GM18907 (cell line): ENCODE results near the gene CDC42EP1.
A peak's percentile ranks its signal among the peaks of the same experiment; 100 is the strongest.
"Not testable (repeated sequence)": the region's sequence is repeated elsewhere in the genome, so short reads cannot be mapped to it uniquely, and the experiment has no call there.

Experiments
- ATAC-seq: cut with Tn5 transposase; IDR thresholded peaks from one replicate; pipeline ENCODE4 v1.9.1; 2021; ENCODE audit warnings: mild to moderate bottlenecking, moderate library complexity; ENCODE audit not compliant: unreplicated experiment

The CDC42EP1 gene

GRCh38 chr22:37533995-37534394, 26.3 kb upstream of the CDC42EP1 start:
- ATAC-seq, result no peak

- ATAC-seq, result no peak
These were observed 25.8 kb upstream of the CDC42EP1 start for GRCh38 chr22:37534445-37534844.

GRCh38 chr22:37535159-37535558, 25.1 kb upstream of the CDC42EP1 start:
- no peak for ATAC-seq

DNA sequence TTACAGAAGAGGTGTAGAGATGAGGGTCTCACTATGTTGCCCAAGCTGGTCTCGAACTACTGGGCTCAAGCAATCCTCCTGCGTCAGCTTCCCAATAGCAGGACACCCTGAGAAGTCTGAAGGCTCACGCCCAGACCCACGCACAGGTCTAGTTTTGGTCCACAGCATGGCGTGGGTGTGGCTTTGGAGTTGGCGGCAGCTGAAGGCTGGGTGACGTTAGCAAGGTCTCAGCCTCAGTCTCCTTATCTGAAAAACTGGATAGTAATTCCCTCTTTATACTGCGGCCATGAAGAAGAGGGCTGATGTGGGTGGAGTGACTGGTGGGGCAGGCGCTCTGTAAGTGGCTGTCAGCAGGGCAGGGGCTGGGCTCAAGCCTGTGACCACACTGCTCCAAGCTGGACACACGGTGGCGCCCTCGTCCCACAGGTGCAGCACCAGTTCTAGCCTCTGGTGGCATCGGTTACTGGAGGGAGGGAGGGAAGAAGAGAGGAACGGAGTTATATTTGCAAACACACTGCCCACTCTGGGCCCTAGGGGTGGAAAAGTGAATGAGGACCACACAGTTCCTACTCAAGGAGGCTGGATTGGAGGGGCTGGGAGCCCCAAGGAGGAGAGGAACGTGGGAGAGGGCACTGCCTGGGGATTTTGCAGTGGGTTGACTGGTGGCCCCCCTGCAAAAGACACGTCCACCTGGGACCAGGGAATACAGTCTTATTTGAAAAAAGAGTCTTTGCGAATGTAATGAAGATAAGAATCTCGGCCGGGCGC, 21.5 kb upstream of the CDC42EP1 start:
- ATAC-seq, result peak; percentile 84

DNA sequence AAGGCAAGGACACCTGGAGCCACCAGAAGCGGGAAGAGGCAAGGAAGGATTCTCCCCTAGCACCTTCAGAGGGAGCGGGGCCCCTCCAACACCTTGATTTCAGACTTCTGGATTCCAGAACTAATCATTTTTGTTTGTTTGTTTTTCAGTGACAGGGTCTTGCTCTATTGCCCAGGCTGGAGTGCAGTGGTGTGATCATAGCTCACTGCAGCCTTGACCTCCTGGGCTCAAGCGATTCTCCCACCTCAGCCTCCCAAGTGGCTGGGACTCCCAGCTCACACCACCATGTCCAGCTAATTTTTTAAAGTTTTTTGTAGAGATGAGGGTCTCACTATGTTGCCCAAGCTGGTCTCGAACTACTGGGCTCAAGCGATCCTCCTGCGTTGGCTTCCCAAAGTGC, 20.5 kb upstream of the CDC42EP1 start:
- ATAC-seq, result not testable (repeated sequence)

DNA sequence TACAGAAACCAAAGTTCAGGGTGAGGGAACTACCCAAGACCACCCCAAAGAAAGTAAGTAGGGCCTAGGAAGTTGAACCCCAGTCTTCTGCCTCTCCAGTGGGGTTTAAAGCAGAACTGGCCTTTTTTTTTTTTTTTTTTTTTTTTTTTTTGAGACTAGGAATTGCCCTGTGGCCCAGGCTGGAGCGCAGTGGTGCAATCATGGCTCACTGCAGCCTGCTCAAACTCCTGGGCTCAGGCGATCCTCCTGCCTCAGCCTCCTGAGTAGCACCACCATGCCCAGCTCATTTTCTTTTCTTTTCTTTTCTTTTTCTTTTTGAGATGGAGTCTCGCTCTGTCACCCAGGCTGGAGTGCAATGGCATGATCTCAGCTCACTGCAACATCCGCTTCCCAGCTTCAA, 17.9 kb upstream of the CDC42EP1 start:
- not testable (repeated sequence) for ATAC-seq

DNA sequence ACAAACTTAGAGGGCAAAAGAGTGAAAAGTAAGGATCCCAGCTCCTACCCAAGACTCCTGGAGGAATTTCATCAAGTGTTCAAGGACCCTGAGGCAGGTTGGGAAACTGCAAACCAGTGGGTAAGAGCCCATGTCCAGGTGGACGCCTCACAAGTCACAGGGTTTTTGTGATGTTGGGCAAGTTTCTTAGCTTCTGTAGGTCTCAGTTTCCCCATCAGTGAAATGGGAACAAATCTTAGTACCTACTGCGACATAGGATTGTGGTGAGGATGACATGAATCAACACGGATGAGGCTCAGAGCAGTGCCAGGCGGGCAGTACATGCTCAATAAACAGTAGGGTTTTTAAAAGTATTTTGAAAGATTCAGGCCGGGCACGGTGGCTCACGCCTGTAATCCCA, 17.3 kb upstream of the CDC42EP1 start:
- ATAC-seq, result no peak

DNA sequence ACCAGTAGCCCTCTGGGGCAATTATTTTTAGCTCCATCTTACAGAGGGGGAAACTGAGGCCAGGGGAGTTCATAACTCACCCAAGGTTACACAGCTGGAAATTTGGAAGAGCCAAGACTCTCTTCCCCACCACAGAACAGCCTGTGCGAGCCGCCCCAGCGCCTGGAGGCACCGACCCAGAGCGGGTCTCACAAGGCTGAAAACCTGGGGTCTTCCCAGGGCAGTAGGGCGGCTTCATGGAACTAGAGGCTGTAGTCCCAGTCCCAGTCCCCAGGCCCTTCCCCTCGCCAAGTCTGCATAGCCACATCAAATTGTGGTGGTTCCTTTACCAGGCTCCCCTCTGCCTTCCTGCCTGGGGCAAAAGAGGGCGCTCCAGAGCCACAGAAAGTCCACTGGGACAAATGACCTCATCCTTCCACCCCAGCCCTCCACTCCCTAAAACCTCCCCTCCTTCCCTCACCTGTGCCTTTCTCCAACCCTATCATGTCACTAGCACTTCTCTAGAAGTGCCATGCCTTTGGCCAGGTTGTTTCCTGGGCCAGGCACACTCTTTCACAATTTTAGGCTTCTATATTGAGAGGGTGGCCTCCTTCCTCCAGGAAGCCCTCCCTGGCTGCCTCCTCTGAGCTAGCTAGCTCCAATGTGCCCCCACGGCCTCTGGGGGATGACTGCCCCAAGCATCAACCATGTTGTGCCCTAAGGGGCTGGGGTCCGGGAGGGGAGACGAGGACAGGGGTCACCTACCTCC, 15.2 kb upstream of the CDC42EP1 start:
- ATAC-seq, result no peak

GRCh38 chr22:37545703-37546436, 14.4 kb upstream of the CDC42EP1 start:
- ATAC-seq, result no peak

GRCh38 chr22:37546437-37547250, 13.6 kb upstream of the CDC42EP1 start:
- no peak for ATAC-seq

DNA sequence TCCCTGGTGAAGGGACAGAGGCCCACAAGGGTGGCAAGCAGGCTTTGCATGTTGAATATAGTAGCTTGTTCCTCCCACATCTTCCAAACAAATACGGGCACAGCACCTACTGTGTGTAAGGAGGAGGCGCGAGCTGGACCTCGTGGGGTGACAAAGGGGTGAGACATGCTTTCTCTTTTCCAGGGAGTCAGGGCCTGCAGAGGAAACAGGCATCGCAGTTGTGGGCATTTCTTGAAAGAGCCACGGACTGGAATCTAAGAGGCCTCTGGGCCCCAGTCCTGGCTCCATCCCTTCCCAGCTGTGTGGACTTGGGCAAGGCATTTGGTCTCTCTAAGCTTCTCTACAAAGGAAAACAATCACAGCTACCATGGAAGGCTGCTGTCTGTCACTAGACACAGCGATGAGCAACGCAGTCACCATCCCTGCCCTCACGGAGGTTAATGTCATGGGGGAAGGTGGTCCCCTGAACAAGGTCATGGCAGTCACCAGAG, 13.0 kb upstream of the CDC42EP1 start:
- ATAC-seq, result no peak

- no peak for ATAC-seq
These were observed 10.6 kb upstream of the CDC42EP1 start for GRCh38 chr22:37549704-37550059.

GRCh38 chr22:37550921-37551320, 9.4 kb upstream of the CDC42EP1 start:
- not testable (repeated sequence) for ATAC-seq

DNA sequence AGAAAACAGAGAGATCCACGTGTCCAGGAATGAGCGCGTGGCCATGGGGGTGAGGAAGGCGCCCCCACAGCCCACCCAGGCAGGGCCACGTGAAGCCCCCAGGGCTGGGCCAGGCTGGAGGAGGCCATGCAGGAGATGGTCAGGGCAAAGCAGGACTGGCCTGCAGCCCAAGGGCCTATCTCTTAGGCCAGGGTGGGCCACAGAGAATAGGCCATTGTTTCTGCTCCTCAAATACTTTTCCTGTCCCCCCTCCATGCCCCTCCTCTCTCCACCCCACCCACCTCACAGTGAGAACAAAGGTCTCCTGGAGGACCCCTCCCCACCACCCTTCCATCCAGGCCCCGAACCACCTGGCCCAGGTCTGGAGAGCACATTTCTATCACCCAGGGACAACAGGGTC, 8.3 kb upstream of the CDC42EP1 start:
- no peak for ATAC-seq

GRCh38 chr22:37552524-37553163, 7.6 kb upstream of the CDC42EP1 start:
- no peak for ATAC-seq

- no peak for ATAC-seq
These were observed 6.6 kb upstream of the CDC42EP1 start for GRCh38 chr22:37553725-37554124.

DNA sequence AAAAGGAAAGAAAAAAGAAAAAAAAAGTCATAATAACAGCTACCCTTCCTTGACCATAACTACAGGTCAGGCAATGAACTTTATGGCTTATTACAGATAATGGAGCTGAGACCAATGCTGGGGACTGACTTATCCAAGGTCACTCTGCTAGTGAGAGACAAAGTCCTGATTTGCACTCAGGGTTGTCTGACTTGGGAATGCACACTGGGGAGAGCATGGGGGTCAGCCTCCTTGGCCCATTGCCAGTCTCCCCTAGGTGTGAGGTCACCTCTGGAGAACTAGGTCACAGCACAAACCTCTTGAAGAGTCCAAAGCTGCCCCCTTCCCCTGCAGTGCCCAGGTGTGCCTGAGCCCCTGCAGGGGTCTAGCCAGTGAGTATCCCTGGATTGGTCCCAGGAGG, 5.3 kb upstream of the CDC42EP1 start:
- no peak for ATAC-seq

- no peak for ATAC-seq
These were observed 3.6 kb upstream of the CDC42EP1 start for GRCh38 chr22:37556710-37557109.

DNA sequence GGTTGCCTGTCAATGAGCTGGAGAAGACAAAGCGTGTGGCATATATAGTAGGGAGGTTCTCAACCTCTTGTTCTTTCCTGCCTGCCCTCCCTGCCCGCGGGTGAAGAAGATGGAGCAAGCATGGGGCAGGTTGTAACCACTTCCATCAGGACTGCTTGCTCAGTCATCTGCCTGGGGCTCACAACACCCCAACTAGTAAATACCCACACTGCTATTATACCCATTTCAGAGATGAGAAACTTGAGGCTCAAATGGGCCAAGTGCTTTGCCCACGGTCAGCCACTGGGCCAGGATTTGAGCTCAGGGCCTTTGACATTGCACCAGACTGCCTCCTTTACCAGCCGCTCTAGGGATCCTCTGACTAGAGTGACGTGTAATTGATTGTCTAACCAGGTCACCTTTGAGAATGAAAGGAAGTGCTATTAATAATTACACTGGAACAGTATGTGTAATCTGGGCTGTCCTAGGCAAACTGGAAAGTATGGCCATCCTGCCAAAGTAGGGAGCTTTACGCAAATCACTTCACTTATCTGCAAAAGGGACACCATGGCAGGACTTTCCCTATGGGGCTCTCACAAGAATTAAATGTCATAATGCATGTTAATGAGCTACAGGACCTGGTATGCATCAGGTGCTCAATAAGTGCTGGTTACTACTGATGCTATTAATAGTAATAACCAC, 2.8 kb upstream of the CDC42EP1 start:
- ATAC-seq, result no peak

GRCh38 chr22:37558815-37559214, 1.5 kb upstream of the CDC42EP1 start:
- ATAC-seq, result no peak
